Common myeloid progenitor, CD34-positive (primary cell): ENCODE data around the gene TSPAN18.

Experiments used
- CTCF ChIA-PET: fragments of 350-600 bp; sonication (Branson Sonifier 250); formaldehyde crosslinking; loops from one replicate; lab custom pipeline; 2021; ENCODE audit warnings: antibody characterized with exemption; lab: Charles Lee
- POLR2A ChIA-PET: fragments of 350-600 bp; sonication (Branson Sonifier 250); formaldehyde crosslinking; loops from one replicate; lab custom pipeline; 2021; ENCODE audit warnings: antibody characterized with exemption; lab: Charles Lee
- DNase-seq, 3 donors: peaks; one replicate each; pipeline versions ENCODE4 v3.0.0 to v3.0.0-alpha.2; 2013
- H3K27ac ChIP-seq, 2 experiments: 1 replicate in 1 of 2; 2 replicates in 1 of 2; pipeline ENCODE4 v1.7.0; 2013; ENCODE audit warnings: inconsistent platforms in 2 of 2, low read length in 2 of 2, mild to moderate bottlenecking in 2 of 2, low read depth in 1 of 2, moderate library complexity in 1 of 2; ENCODE audit not compliant: severe bottlenecking in 2 of 2, insufficient read depth in 1 of 2, poor library complexity in 1 of 2
- H3K27me3 ChIP-seq, 5 experiments: replicated peaks in 2 of 5; 1 replicate in 3 of 5; 2 replicates in 2 of 5; pipeline versions ENCODE4 v1.6.1 to v1.7.0; 2013; ENCODE audit warnings: low read length in 4 of 5, mild to moderate bottlenecking in 2 of 5, moderate library complexity in 2 of 5, inconsistent platforms in 1 of 5; ENCODE audit not compliant: insufficient read depth in 5 of 5, control insufficient read depth in 4 of 5
- H3K36me3 ChIP-seq, 4 experiments: 1 replicate in 2 of 4; 2 replicates in 2 of 4; pipeline versions ENCODE4 v1.6.1 to v1.7.0; 2013; ENCODE audit warnings: low read length in 3 of 4, control low read depth in 1 of 4, mild to moderate bottlenecking in 1 of 4; ENCODE audit not compliant: control insufficient read depth in 4 of 4, insufficient read depth in 4 of 4
- H3K4me1 ChIP-seq, 4 experiments: 1 replicate in 3 of 4; 2 replicates in 1 of 4; pipeline versions ENCODE4 v1.6.1 to v1.7.1; 2013; ENCODE audit warnings: low read length in 3 of 4, mild to moderate bottlenecking in 3 of 4, control low read depth in 1 of 4, inconsistent platforms in 1 of 4, moderate library complexity in 1 of 4; ENCODE audit not compliant: control insufficient read depth in 4 of 4, insufficient read depth in 4 of 4; ENCODE audit errors: control extremely low read depth in 1 of 4
- H3K4me3 ChIP-seq, 7 experiments: 1 replicate in 4 of 7; 2 replicates in 3 of 7; pipeline versions ENCODE4 v1.5.1 to v1.7.0; 2013; ENCODE audit warnings: mild to moderate bottlenecking in 7 of 7, low read length in 6 of 7, moderate library complexity in 6 of 7, inconsistent platforms in 2 of 7, low read depth in 2 of 7, control low read depth in 1 of 7; ENCODE audit not compliant: insufficient read depth in 4 of 7, control insufficient read depth in 1 of 7; ENCODE audit errors: extremely low read depth in 1 of 7
- H3K9me3 ChIP-seq, 5 experiments: 1 replicate in 4 of 5; 2 replicates in 1 of 5; pipeline versions ENCODE4 v1.6.1 to v1.7.1; 2013; ENCODE audit warnings: low read length in 4 of 5, mild to moderate bottlenecking in 2 of 5, inconsistent platforms in 1 of 5, low read depth in 1 of 5, moderate library complexity in 1 of 5; ENCODE audit not compliant: control insufficient read depth in 4 of 5, insufficient read depth in 2 of 5; ENCODE audit errors: control extremely low read depth in 1 of 5
- WGBS: methylation state at CpG from one replicate; pipeline ENCODE4 v1.1.5; 2013; ENCODE audit not compliant: insufficient coverage; 5-methylcytosine and 5-hydroxymethylcytosine counted together

The TSPAN18 gene

GRCh38 chr11:44963136-44963535 lies 236.4 kb downstream of the TSPAN18 start:
- POLR2A ChIA-PET, result interaction anchor here (0.6 kb wide), 1 partner anchor 129 kb away, joined by 3 read pairs; no protein-coding TSS in a partner anchor

GRCh38 chr11:44963948-44964347 lies 237.2 kb downstream of the TSPAN18 start:
- ChIA-PET POLR2A (interaction anchor here (0.6 kb wide), 2 partner anchors 9 to 128 kb away, joined by 3 read pairs; no protein-coding TSS in a partner anchor), CTCF (interaction anchor here (0.9 to 3.2 kb wide), 5 partner anchors 9 to 146 kb away, joined by 3 to 16 read pairs (median 3); no protein-coding TSS in a partner anchor)
- WGBS, result 100% methylated on average over 5 of the region's 5 CpGs

More at GRCh38 chr11:44963136-44963535, 236.4 kb downstream of the TSPAN18 start:
- CTCF ChIA-PET, result interaction anchor here (0.8 to 3.2 kb wide), 4 partner anchors 8 to 141 kb away, joined by 3 to 16 read pairs (median 3); no protein-coding TSS in a partner anchor
- Histone ChIP-seq H3K4me1 (peaks cover 0 to 18% (median 7%) of the 10 kb centered on the region in 4 experiments), H3K27ac (no peak overlapping the region), H3K27me3 (no peaks in the 10 kb centered on the region), H3K4me3 (no peak overlapping the region), H3K36me3 (no peaks in the 10 kb centered on the region), H3K9me3 (no peaks in the 10 kb centered on the region)
- peak in 1 of 3 donors; percentile 40 for DNase-seq
- WGBS, result 96% methylated on average over 4 of the region's 7 CpGs

GRCh38 chr11:44964526-44965209 lies 237.9 kb downstream of the TSPAN18 start:
- ChIA-PET CTCF (interaction anchor here (0.9 to 3.2 kb wide), 5 partner anchors 9 to 145 kb away, joined by 3 to 16 read pairs (median 3); no protein-coding TSS in a partner anchor), POLR2A (interaction anchor here (0.6 kb wide), 1 partner anchor 10 kb away, joined by 3 read pairs; no protein-coding TSS in a partner anchor)
- H3K4me1 ChIP-seq, result peaks cover 0 to 18% (median 7%) of the 10 kb centered on the region in 4 experiments
- WGBS, result 80% methylated on average over 7 of the region's 9 CpGs
- no peaks in the 10 kb centered on the region for H3K36me3 ChIP-seq
- no peak overlapping the region for H3K27ac ChIP-seq
- no peak for DNase-seq
- no peak overlapping the region for H3K4me3 ChIP-seq
- no peaks in the 10 kb centered on the region for H3K27me3 ChIP-seq
- H3K9me3 ChIP-seq, result no peaks in the 10 kb centered on the region

More at GRCh38 chr11:44963948-44964347, 237.2 kb downstream of the TSPAN18 start:
- Histone ChIP-seq H3K27me3 (no peaks in the 10 kb centered on the region), H3K27ac (no peak overlapping the region), H3K36me3 (no peaks in the 10 kb centered on the region), H3K9me3 (no peaks in the 10 kb centered on the region), H3K4me3 (no peak overlapping the region), H3K4me1 (peaks cover 0 to 16% (median 7%) of the 10 kb centered on the region in 4 experiments)
- no peak for DNase-seq

GRCh38 chr11:44966694-44967093 lies 239.9 kb downstream of the TSPAN18 start:
- Histone ChIP-seq H3K9me3 (no peaks in the 10 kb centered on the region), H3K4me1 (peaks cover 0 to 11% (median 7%) of the 10 kb centered on the region in 4 experiments), H3K36me3 (no peaks in the 10 kb centered on the region), H3K27ac (no peak overlapping the region), H3K4me3 (no peak overlapping the region), H3K27me3 (no peaks in the 10 kb centered on the region)
- ChIA-PET CTCF (interaction anchor here (1.7 kb wide), 2 partner anchors 13 to 40 kb away, joined by 3 to 4 read pairs; no protein-coding TSS in a partner anchor), POLR2A (no interaction called here)
- DNase-seq, result no peak
- 97% methylated on average over 5 of the region's 6 CpGs for WGBS

- CTCF ChIA-PET, result interaction anchor here (1.7 to 1.9 kb wide), 3 partner anchors 9 to 136 kb away, joined by 4 to 8 read pairs (median 5); no protein-coding TSS in a partner anchor
- H3K4me3 ChIP-seq, result no peak overlapping the region
Observed at GRCh38 chr11:44967930-44968496, 241.3 kb downstream of the TSPAN18 start.

GRCh38 chr11:44968510-44968909 lies 241.7 kb downstream of the TSPAN18 start:
- 100% methylated on average over 2 of the region's 3 CpGs for WGBS
- Histone ChIP-seq H3K4me3 (no peak overlapping the region), H3K27me3 (no peaks in the 10 kb centered on the region), H3K9me3 (no peaks in the 10 kb centered on the region), H3K27ac (no peak overlapping the region), H3K4me1 (peaks cover 0 to 2% (median 0%) of the 10 kb centered on the region in 4 experiments), H3K36me3 (no peaks in the 10 kb centered on the region)
- POLR2A ChIA-PET, result no interaction called here
- no peak for DNase-seq
- CTCF ChIA-PET, result interaction anchor here (1.2 to 1.9 kb wide), 4 partner anchors 9 to 136 kb away, joined by 3 to 8 read pairs (median 4); no protein-coding TSS in a partner anchor

More at GRCh38 chr11:44967930-44968496, 241.3 kb downstream of the TSPAN18 start:
- no peaks in the 10 kb centered on the region for H3K9me3 ChIP-seq
- H3K4me1 ChIP-seq, result peaks cover 0 to 7% (median 4%) of the 10 kb centered on the region in 4 experiments
- 100% methylated on average over 2 of the region's 3 CpGs for WGBS
- no peaks in the 10 kb centered on the region for H3K27me3 ChIP-seq
- POLR2A ChIA-PET, result no interaction called here
- no peaks in the 10 kb centered on the region for H3K36me3 ChIP-seq
- DNase-seq, result no peak
- no peak overlapping the region for H3K27ac ChIP-seq
